Glomerular visceral epithelial cell (primary cell): Measurements from ENCODE around the gene GIPC2.
"Not testable (repeated sequence)": the region's sequence is repeated elsewhere in the genome, so short reads cannot be mapped to it uniquely, and the experiment has no call there.

Source experiments
- DNase-seq: peaks from one replicate; pipeline ENCODE4 v3.0.0-alpha.2; 2016; ENCODE audit errors: extremely low spot score

GIPC2 gene

GRCh38 chr1:78036450-78036849 is 9.3 kb upstream of the GIPC2 start:
- DNase-seq: no peak

DNA sequence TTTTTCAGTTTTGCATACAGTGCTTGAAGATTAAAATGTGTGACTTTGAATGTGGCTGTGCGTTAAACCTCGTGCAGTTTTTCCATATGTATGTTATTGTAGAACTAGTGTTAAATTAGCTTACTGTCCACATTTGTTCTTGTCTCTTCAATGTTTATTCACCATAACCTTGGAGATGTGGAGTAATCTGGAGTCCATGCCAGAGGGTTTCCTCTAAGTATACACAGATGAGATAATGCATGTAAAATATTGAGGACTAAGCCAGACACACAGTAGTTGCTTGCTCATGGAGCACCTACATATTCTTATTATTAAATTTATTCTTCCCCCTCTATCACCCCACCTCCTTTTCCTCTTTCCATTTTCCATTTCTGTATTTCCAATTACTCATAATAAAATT is 7.7 kb upstream of the GIPC2 start:
- no peak for DNase-seq

DNA sequence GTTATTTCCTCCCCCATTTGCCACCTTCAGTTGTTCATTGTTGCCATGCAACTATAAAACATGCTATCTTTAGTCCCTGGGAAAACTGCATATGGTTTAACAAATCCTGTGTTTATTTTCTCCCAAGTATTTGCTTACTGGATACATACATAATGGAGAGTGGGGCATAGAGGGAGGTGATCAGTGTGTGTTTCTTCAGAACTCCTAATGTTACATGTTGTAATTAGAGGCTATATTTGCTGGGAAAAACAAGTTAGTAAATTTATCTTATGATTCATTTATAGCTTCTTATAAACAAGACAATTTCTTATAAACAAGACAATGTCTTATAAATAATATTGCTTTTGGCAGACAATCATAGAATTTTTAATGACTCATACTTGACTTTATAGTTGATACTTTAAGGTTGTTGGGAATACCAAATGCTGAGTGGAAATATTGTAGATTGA is 7.3 kb upstream of the GIPC2 start:
- no peak for DNase-seq

- no peak for DNase-seq
These were observed 5.2 kb upstream of the GIPC2 start for GRCh38 chr1:78040484-78041089.

DNA sequence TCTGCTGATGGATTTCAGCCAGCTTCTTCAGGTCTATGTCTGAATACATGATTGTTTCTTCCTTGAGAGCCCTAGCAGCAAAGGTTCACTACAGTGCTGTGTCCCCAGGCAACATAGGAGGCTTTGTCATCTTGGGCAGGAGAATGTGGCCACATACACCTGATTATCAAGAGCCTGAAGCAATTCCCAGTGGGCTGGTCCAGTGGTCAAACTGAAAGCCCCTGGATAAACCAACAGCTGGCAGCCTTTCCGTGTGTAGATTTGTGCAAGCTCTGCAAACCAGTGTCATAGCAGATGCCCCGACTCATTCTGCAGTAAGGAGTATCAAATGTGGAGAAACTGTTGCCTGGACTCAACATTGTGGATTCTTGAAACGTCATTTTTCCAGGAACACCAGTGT is 2.3 kb upstream of the GIPC2 start:
- no peak for DNase-seq

DNA sequence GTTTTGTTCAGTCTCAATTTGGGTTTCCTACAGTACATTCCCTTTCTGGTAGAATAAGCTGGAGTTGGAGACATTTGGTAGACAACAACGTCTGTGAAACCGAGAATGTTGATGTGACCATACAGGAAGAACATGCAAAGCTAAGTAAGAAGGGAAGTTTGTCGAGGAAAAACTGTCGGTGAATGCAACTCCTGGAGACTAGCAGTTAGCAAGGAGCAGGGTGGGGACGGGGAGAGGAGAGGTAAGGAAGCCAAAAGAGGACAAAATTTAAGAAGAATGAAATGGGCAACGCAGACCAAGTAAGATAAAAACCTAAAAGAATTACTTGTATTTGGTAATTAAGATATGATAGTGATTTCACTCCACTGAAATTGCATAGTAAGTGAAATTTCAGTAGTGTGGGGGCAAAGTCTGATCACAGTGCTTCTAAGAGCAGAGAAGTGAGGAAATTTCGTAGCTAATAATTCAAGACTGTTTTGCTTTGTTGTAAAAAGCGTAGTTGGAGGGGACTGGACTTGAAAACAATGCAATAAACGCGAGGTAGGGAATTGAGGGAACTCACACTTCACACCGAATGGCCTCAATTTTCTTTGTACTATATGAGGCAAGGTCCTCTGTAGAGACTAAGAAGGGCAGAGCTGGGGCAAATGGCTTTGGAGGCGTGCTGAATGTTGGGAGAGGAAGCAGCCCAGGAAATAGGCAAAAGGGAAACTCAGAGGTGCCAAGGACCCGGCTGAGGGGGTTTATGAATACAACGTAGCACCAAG is 787 bp upstream of the GIPC2 start:
- DNase-seq: no peak

DNA sequence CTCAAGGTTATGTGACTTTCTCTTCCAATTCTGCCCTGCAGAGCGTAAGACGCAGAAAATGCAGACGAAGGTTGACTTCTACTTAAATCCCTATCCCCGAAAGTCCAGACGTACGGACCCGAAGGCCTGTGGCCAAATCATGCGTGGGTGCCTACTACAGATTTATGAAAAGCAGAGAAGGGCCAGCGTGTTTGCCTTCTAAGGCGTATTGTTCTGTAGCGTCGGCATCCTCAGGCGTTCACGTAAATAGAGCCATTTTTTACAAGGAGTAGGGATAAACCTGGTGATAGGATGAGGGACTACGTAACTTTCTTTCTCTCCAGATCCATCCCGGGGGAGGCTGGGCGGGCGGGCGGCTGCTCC is 222 bp upstream of the GIPC2 start:
- DNase-seq: no peak

DNA sequence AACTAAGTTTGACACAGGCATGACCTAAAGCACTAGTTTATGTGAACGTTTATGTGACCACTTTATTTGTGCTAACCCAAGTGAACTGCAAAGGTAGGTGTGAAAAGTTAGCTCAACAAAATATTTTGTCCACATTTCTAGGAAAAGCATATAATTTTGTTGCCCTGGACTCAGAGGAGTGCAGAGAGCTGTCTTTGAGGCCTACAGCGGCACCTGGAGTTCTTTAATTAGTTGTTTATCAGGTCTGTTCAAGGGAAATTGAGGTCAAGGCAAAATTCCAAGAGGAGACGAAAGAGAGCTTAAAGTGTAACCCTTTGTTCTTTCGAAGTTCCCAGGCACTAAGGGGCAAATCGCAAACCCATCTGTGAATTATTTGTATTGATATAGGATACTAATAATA is 1.3 kb downstream of the GIPC2 start:
- no peak for DNase-seq

- no peak for DNase-seq
These were observed 1.9 kb downstream of the GIPC2 start for GRCh38 chr1:78047631-78048030.

GRCh38 chr1:78048446-78048845 is 2.7 kb downstream of the GIPC2 start:
- no peak for DNase-seq

- DNase-seq: no peak
These were observed 3.6 kb downstream of the GIPC2 start for GRCh38 chr1:78049396-78049795.

- no peak for DNase-seq
These were observed 5.2 kb downstream of the GIPC2 start for GRCh38 chr1:78051005-78051404.

- DNase-seq: no peak
These were observed 7.1 kb downstream of the GIPC2 start for GRCh38 chr1:78052685-78053405.

- DNase-seq: no peak
These were observed 7.7 kb downstream of the GIPC2 start for GRCh38 chr1:78053498-78053897.

GRCh38 chr1:78054559-78054958 is 8.8 kb downstream of the GIPC2 start:
- no peak for DNase-seq

DNA sequence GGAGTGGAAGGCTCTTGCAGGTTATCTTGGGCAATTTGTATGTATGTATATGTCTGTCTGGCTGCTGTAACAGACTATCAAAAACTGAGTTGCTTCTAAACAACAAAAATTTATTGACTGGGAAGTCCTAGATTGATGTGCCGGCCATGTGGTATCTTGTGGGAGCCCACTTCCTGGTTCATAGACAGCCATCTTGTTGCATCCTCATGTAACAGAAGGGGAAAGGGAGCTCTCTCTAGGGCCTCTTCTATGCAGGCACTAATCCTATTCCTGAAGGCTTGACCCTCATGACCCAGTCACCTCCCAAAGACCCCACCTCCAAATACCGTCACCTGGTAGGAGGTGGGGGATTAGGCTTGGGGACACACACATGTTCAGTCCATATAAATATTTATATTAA is 9.2 kb downstream of the GIPC2 start:
- no peak for DNase-seq

DNA sequence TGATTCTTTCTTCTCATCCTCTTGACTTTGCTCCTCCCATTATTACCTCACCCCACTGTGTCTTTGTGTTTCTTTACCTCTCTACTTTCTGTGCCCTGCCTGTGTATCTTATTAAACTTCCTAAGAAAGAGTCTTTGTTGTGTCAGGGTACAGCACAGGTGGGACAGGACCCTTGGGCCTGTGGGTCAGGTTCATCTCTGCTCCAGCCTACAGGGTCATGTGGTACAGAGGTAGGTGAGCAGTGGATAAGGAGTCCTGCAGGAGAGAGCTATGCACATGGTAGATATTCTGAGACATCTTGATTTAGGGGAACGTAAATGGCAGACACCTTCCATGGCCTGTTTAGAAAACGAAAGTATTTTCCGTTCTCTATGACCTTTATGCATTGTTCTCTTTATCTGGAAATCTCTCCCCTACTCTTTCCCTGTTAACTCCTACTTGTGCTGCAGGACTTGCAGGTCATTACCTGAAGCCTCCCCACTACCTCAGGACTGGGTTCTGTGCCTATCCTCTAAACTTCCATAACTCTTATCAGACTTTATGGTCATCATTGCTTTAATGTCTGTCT is 9.9 kb downstream of the GIPC2 start:
- no peak for DNase-seq

DNA sequence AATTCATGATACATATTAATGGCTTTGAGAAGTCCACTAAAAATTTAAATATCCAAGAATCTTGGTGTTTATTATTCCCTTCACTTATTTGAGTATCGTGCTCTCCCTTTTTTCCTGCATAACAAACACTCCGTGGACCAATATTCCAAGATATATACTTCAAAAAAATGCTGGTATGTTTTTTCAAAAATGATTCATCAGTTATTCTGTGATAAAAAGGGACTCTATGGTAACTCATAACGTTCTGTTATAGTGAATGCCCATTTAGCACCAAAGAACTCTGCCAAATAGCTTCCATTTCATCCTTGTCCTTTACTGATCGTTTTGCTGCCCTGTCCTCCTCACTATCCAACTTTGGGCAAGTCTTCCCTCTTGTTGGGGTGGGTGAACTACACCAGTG is 12.9 kb downstream of the GIPC2 start:
- no peak for DNase-seq

DNA sequence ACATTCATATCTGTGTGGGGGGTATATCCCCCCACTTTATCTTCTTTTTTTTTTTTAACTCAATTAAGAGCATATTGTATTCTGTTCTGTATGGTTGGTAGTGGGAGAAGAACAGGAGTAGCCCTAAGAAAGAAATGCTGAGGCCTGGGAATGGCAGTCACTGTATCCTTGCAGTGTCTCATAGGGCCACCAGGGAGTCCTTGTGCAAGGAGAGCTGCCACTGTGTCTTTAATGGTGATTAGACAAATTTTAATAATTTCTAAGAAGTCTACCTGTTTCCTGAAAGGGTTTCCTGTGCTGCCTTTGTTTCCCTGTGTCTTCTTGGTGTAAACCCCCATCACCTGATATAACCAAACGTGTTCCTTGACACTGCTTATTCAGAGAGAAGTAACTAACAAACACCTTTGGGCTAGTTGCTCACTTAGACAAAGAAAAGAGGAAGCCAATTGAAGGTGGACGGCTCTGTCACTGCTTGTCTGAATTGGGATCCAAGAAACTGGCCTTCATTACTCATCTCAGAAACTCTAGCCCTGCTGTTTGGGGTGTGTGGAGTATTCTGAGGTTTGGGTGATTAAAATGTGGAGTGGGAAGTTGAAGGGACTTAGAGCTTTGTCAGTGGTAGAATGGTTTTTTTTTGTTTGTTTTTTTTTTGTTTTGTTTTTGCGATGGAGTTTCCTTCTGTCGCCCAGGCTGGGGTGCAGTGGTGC is 15.2 kb downstream of the GIPC2 start:
- no peak for DNase-seq

DNA sequence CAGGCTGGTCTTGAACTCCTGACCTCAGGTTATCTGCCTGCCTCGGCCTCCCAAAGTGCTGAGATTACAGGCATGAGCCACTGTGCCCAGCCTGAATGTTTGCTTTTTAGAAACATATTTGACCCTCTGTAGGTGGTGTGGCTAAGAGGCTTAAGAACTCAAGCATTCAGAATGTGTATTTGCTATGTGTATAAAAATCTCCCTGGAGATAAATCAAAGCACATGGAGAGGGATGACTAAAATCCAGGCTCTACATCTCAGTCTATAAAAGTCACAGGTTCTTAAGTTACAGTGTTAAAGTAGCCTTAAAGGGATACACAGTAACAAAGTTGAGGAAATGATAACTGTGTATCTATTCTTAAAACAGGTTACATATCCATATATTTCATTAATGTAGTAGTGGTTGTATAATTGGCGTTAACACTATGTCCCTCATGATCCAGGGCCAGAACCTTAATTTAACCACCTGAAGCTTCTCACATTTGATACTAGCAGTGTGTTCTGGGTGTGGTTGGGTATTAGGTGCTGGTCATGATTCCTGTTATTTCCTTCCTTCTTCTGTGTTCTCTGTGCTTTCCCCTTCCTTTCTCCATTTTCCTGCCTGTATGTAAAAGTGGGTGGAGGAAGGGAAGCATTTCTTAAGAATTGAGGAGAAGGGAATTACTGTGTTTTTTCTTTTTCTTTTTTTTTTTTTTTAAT is 16.2 kb downstream of the GIPC2 start:
- DNase-seq: no peak

DNA sequence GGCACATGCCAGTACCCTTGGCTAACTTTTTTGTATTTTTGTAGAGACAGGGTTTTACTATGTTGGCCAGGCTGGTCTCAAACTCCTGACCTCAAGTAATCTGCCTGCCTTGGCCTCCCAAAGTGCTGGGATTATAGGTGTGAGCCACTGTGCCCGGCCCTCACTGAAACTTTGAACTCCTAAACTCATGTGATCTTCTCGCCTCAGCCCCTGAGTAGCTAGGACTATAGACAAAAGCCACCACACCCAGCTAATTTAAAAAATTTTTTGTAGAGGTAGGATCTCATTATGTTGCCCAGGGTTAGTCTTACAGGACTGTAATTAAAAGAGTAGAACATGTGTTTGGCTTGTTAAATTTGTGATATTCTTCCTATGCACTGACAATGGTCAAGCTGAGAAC is 19.1 kb downstream of the GIPC2 start:
- DNase-seq: not testable (repeated sequence)
